GM12878 (cell line): ENCODE data around the gene HVCN1. TPM values are rescaled to one million over a fixed set of nuclear protein-coding genes. Genes with fewer than 3 reads are reported as not detected.

Experiments used
- BACH1 ChIP-seq: fragments of 450-650 bp; IDR thresholded peaks from 2 replicates; pipeline ENCODE4 v1.6.1; 2017; ENCODE audit warnings: mild to moderate bottlenecking, borderline replicate concordance
- DPF2 ChIP-seq: fragments of 450-650 bp; IDR thresholded peaks from 2 replicates; pipeline ENCODE4 v1.6.1; 2017; ENCODE audit warnings: mild to moderate bottlenecking
- IKZF2 ChIP-seq, 2 experiments: fragments of 450-650 bp; IDR thresholded peaks; 2 replicates each; pipeline ENCODE4 v1.6.1; 2017; ENCODE audit warnings: mild to moderate bottlenecking in 2 of 2, moderate library complexity in 2 of 2
- JUNB ChIP-seq: IDR thresholded peaks from 2 replicates; pipeline ENCODE4 v1.6.1; 2016; ENCODE audit warnings: antibody characterized with exemption, mild to moderate bottlenecking
- MEF2A ChIP-seq: IDR thresholded peaks from 2 replicates; pipeline ENCODE4 v1.6.1; 2011; ENCODE audit warnings: low read depth, mild to moderate bottlenecking, low read length, moderate library complexity; ENCODE audit not compliant: insufficient read depth
- MTA2 ChIP-seq: fragments of 450-650 bp; IDR thresholded peaks from 2 replicates; pipeline ENCODE4 v1.6.1; 2016; ENCODE audit warnings: low read depth, mild to moderate bottlenecking, moderate library complexity
- NFIC ChIP-seq: IDR thresholded peaks from 2 replicates; pipeline ENCODE4 v1.6.1; 2012; ENCODE audit warnings: low read depth, mild to moderate bottlenecking, inconsistent platforms, low read length, moderate library complexity
- NRF1 ChIP-seq: conservative IDR thresholded peaks from 2 replicates; pipeline ENCODE4 v1.6.1; 2011; ENCODE audit warnings: mild to moderate bottlenecking, low read depth, low read length, improper control_type of control experiment
- polyA plus RNA-seq, 11 experiments: library from polyadenylated mRNA; depleted of rRNA in 4 of 11; unstranded in 6 of 11; stranded (reverse) in 5 of 11; fragments of >200 nt; fragmentation: Nextera tagmentation in 4 of 11; fragmentation: Illumina TruSeq in 1 of 11; extraction: Ambion mirVana in 4 of 11; extraction: Trizol in 1 of 11; gene quantifications; 1 replicate in 1 of 11; 2 replicates in 10 of 11; pipeline versions ENCODE4 v1.2.1 to v1.2.3, GENCODE V29; 2011 to 2016; ENCODE audit warnings: inconsistent platforms in 2 of 11, missing spikeins in 2 of 11, low read depth in 1 of 11
- total RNA-seq, 4 experiments: library from RNA; depleted of rRNA in 3 of 4; stranded (reverse); fragments of >200 nt in 3 of 4; fragmentation: Illumina TruSeq in 1 of 4; extraction: Trizol in 1 of 4; gene quantifications; 2 replicates each; pipeline versions ENCODE4 v1.2.1 to v1.2.3, GENCODE V29; 2013 to 2021
- TF ChIP-seq, protein P1 (sequence below): fragments of 450-650 bp; IDR thresholded peaks from 2 replicates; pipeline ENCODE4 v1.6.1; 2017; ENCODE audit warnings: low read depth, mild to moderate bottlenecking, moderate library complexity
- TF ChIP-seq, protein P2 (sequence below): fragments of 450-650 bp; IDR thresholded peaks from 2 replicates; pipeline ENCODE4 v1.6.1; 2017; ENCODE audit warnings: mild to moderate bottlenecking, low read depth, inconsistent platforms; ENCODE audit not compliant: poor library complexity, severe bottlenecking
- TF ChIP-seq, protein P3 (sequence below): IDR thresholded peaks from 2 replicates; pipeline ENCODE4 v1.6.1; 2011; ENCODE audit warnings: mild to moderate bottlenecking, low read depth, low read length, moderate library complexity; ENCODE audit not compliant: insufficient replicate concordance
- TF ChIP-seq, protein P4 (sequence below): IDR thresholded peaks from 2 replicates; pipeline ENCODE4 v1.6.1; 2012; ENCODE audit warnings: low read length, inconsistent platforms
- TF ChIP-seq, protein P5 (sequence below): fragments of 450-650 bp; IDR thresholded peaks from 2 replicates; pipeline ENCODE4 v1.6.1; 2016; ENCODE audit warnings: mild to moderate bottlenecking
- TF ChIP-seq, protein P6 (sequence below): fragments of 450-650 bp; IDR thresholded peaks from 2 replicates; pipeline ENCODE4 v1.6.1; 2014; ENCODE audit warnings: mild to moderate bottlenecking
- TF ChIP-seq, protein P7 (sequence below): IDR thresholded peaks from 2 replicates; pipeline ENCODE4 v1.6.1; 2011; ENCODE audit warnings: borderline replicate concordance, low read depth, mild to moderate bottlenecking, moderate library complexity, mixed read lengths, low read length; ENCODE audit not compliant: insufficient read depth; ENCODE audit errors: extremely low read length

HVCN1 gene
- total and polyA plus RNA-seq, 10 of the 15 experiments (the other 5 are each of a cell fraction or from before 2014, with no cell fraction given), result 27.8 to 181 (median 103) TPM

DNA sequence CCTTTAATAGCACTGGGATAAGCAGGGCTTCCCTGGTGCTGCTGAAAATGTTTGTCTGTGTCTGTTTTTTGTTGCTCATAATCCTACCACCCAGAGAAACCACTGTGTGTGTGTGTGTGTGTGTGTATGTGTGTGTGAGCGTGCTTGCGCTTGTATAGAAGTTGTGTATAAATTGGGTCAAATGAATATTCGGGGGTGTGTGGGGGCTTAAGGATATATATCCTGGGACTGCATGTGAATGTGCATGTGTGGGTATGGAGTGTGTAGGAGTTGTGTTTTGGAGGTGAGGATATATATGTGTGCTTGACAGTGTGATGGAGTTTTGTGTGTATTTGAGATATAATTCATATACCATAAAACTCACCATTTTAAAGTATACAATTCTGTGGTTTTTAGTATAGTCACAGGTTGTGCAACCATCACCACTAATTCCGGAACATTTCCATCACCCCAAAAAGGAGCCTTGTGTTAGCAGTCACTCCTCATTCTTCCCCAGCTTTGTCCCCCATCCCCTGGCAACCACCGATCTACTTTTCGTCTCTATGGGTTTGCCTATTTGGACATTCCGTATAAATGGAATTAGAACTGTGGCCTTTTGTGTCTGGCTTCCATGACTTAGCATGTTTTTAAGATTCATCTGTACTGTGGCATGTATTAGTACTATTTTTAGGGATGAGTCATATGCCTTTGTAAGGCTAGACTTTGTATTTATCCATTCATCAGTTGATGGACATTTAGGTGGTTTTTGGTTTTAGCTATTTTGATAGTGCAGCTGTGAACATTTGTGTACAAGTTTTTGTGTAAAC lies 49.4 kb downstream of the HVCN1 start (continued):
- TF ChIP-seq, protein P1, sequence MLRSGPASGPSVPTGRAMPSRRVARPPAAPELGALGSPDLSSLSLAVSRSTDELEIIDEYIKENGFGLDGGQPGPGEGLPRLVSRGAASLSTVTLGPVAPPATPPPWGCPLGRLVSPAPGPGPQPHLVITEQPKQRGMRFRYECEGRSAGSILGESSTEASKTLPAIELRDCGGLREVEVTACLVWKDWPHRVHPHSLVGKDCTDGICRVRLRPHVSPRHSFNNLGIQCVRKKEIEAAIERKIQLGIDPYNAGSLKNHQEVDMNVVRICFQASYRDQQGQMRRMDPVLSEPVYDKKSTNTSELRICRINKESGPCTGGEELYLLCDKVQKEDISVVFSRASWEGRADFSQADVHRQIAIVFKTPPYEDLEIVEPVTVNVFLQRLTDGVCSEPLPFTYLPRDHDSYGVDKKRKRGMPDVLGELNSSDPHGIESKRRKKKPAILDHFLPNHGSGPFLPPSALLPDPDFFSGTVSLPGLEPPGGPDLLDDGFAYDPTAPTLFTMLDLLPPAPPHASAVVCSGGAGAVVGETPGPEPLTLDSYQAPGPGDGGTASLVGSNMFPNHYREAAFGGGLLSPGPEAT, result peak; percentile 57; the same call in 1 of the 2 replicates
- peak; percentile 89 for TF ChIP-seq MEF2A
- TF ChIP-seq, protein P2, sequence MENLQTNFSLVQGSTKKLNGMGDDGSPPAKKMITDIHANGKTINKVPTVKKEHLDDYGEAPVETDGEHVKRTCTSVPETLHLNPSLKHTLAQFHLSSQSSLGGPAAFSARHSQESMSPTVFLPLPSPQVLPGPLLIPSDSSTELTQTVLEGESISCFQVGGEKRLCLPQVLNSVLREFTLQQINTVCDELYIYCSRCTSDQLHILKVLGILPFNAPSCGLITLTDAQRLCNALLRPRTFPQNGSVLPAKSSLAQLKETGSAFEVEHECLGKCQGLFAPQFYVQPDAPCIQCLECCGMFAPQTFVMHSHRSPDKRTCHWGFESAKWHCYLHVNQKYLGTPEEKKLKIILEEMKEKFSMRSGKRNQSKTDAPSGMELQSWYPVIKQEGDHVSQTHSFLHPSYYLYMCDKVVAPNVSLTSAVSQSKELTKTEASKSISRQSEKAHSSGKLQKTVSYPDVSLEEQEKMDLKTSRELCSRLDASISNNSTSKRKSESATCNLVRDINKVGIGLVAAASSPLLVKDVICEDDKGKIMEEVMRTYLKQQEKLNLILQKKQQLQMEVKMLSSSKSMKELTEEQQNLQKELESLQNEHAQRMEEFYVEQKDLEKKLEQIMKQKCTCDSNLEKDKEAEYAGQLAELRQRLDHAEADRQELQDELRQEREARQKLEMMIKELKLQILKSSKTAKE, result no peak
- peak; percentile 47; the same call in 1 of the 2 replicates for TF ChIP-seq MTA2
- peak; percentile 48 to 58; a peak in 3 of 4 replicates for TF ChIP-seq IKZF2 (IDR thresholded peaks at IDR 0.05)
- TF ChIP-seq, protein P3, sequence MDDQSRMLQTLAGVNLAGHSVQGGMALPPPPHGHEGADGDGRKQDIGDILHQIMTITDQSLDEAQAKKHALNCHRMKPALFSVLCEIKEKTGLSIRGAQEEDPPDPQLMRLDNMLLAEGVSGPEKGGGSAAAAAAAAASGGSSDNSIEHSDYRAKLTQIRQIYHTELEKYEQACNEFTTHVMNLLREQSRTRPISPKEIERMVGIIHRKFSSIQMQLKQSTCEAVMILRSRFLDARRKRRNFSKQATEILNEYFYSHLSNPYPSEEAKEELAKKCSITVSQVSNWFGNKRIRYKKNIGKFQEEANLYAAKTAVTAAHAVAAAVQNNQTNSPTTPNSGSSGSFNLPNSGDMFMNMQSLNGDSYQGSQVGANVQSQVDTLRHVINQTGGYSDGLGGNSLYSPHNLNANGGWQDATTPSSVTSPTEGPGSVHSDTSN, result no peak
- no peak for TF ChIP-seq NRF1
- TF ChIP-seq, protein P4, sequence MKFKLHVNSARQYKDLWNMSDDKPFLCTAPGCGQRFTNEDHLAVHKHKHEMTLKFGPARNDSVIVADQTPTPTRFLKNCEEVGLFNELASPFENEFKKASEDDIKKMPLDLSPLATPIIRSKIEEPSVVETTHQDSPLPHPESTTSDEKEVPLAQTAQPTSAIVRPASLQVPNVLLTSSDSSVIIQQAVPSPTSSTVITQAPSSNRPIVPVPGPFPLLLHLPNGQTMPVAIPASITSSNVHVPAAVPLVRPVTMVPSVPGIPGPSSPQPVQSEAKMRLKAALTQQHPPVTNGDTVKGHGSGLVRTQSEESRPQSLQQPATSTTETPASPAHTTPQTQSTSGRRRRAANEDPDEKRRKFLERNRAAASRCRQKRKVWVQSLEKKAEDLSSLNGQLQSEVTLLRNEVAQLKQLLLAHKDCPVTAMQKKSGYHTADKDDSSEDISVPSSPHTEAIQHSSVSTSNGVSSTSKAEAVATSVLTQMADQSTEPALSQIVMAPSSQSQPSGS, result peak; percentile 69
- TF ChIP-seq JUNB, result peak; percentile 61
- peak; percentile 52 for TF ChIP-seq NFIC
- TF ChIP-seq, protein P5, sequence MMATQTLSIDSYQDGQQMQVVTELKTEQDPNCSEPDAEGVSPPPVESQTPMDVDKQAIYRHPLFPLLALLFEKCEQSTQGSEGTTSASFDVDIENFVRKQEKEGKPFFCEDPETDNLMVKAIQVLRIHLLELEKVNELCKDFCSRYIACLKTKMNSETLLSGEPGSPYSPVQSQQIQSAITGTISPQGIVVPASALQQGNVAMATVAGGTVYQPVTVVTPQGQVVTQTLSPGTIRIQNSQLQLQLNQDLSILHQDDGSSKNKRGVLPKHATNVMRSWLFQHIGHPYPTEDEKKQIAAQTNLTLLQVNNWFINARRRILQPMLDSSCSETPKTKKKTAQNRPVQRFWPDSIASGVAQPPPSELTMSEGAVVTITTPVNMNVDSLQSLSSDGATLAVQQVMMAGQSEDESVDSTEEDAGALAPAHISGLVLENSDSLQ, result peak; percentile 82
- no peak for TF ChIP-seq DPF2
- TF ChIP-seq, protein P6, sequence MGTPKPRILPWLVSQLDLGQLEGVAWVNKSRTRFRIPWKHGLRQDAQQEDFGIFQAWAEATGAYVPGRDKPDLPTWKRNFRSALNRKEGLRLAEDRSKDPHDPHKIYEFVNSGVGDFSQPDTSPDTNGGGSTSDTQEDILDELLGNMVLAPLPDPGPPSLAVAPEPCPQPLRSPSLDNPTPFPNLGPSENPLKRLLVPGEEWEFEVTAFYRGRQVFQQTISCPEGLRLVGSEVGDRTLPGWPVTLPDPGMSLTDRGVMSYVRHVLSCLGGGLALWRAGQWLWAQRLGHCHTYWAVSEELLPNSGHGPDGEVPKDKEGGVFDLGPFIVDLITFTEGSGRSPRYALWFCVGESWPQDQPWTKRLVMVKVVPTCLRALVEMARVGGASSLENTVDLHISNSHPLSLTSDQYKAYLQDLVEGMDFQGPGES, result no peak
- peak; percentile 69; the same call in 1 of the 2 replicates for TF ChIP-seq BACH1
- TF ChIP-seq, protein P7, sequence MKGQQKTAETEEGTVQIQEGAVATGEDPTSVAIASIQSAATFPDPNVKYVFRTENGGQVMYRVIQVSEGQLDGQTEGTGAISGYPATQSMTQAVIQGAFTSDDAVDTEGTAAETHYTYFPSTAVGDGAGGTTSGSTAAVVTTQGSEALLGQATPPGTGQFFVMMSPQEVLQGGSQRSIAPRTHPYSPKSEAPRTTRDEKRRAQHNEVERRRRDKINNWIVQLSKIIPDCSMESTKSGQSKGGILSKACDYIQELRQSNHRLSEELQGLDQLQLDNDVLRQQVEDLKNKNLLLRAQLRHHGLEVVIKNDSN, result no peak
